HL-60 (cell line): ENCODE results near the gene LRP2BP.

Experiments
- CTCF ChIP-seq: IDR thresholded peaks from one replicate; pipeline ENCODE4 v1.5.1; 2011; ENCODE audit warnings: low read length, control low read depth, inconsistent platforms; ENCODE audit not compliant: insufficient read depth
- POLR2AphosphoS5 ChIP-seq: IDR thresholded peaks from 2 replicates; pipeline ENCODE4 v1.6.1; 2012; ENCODE audit warnings: low read depth
- REST ChIP-seq: IDR thresholded peaks from 2 replicates; pipeline ENCODE4 v1.6.1; 2012; ENCODE audit warnings: low read depth; ENCODE audit not compliant: insufficient replicate concordance
- SPI1 ChIP-seq: IDR thresholded peaks from 2 replicates; pipeline ENCODE4 v1.6.1; 2012; ENCODE audit warnings: low read depth, mild to moderate bottlenecking, borderline replicate concordance

- TF ChIP-seq CTCF (no peak), POLR2AphosphoS5 (no peak), SPI1 (no peak), REST (no peak)
These were observed 26.0 kb downstream of the LRP2BP start for GRCh38 chr4:185369731-185370130.
